GM21723 (cell line): ENCODE results near the gene SDK1.
"Not testable (repeated sequence)": the region's sequence is repeated elsewhere in the genome, so short reads cannot be mapped to it uniquely, and the experiment has no call there.

Experiments
- ATAC-seq: cut with Tn5 transposase; IDR thresholded peaks from one replicate; pipeline ENCODE4 v1.9.1; 2021; ENCODE audit warnings: mild to moderate bottlenecking, moderate library complexity; ENCODE audit not compliant: unreplicated experiment

The SDK1 gene

DNA sequence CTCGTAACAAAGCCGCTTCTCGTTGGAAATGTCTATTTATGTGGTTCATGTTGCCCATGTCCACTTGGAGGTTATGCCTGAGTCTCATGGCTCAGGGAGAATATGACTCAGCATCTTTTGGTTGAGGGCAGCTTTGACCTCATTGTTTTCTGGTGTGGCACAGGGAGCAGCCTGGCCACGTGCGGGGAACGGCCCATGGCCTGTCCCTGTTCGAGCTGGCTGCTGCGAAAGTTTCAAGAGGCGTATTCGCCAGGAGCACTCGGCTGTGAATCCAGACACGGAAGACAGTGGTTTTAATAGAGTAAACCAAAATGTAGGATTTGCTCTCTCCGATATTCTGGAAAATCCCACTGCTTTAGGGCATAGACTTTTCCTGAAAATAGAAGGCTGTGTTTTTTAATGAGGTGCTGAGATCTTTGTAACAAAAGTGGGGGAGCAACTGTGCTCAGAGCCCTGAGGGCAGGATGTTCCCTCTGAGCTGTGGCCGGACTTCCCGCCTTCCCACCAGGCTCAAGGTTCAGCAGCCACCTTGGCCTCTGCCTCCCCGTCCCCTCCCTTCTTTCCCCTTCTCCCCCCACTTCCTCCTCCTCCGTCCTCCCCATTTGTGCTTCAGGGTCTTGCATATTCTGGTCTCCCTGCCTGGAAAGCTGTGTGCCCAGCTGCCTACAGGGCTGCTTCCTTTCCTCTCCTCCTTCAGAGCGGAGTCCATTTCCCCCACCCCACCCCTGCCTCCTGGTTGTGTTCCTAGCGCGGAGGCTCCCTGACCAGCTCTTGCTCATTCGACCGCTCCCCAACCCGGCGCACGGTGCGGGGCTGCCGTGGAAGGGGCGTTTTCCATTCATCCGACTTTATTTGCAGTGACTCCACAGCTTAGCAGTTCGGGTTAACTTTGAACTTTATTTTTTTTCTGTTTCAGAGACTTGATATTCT lies 642.0 kb downstream of the SDK1 start:
- ATAC-seq, result no peak

- ATAC-seq, result no peak
Observed at GRCh38 chr7:3943779-3944520, 642.9 kb downstream of the SDK1 start.

GRCh38 chr7:3949242-3949640 lies 648.2 kb downstream of the SDK1 start:
- ATAC-seq, result no peak

GRCh38 chr7:3950249-3950648 lies 649.2 kb downstream of the SDK1 start:
- peak; percentile 88 for ATAC-seq

DNA sequence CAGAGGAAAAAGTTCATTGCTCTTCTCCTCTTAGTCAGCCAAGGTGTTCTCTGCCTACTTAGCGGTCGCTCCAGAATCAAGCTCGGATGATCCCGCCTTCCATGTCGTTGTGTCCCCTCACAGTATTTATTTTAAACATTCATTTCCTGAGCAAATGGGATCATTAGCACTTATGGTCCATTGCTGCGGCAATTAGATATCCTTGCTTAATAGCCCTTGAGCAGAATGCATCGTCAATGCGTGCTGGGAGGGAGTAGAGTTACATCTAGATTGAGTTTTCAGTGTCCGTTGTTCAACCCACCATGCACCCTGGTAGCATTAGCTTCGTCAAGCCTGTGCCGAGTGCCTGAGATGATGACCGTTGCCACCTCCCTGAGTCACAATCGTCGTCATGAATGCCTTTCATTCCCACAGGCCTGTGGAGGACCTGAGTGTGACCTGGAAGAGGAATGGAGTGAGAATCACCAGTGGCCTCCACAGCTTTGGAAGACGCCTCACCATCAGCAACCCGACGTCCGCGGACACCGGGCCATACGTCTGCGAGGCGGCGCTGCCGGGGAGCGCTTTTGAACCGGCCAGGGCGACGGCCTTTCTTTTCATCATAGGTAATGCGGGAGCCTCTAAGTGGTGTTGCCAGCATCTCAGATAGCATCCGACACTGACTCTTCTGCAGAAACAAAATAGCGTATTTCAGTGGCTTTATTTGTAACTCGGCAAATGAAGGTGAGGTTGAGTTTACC lies 650.4 kb downstream of the SDK1 start:
- ATAC-seq, result no peak

DNA sequence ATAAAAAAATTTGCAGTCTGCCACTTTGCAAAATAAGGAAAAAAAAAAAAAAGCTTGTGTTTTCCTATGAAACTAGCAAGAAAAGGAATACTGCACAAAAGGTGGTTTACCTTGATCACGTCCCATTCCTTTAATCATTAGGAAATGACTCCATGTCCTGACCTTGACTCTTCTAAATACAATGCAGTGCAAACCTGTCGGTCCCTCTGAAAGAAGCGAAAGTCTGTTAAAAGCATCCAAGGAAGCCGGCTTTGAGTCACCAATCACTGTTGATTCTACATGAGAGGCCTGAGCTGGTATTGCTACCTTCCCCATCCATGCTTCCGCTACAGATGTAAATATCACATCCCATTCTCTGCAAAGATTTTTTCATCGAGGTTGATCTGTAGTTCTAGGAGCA lies 652.1 kb downstream of the SDK1 start:
- ATAC-seq, result no peak

- no peak for ATAC-seq
Observed at GRCh38 chr7:3953946-3954345, 652.9 kb downstream of the SDK1 start.

- no peak for ATAC-seq
Observed at GRCh38 chr7:3955026-3955425, 654.0 kb downstream of the SDK1 start.

DNA sequence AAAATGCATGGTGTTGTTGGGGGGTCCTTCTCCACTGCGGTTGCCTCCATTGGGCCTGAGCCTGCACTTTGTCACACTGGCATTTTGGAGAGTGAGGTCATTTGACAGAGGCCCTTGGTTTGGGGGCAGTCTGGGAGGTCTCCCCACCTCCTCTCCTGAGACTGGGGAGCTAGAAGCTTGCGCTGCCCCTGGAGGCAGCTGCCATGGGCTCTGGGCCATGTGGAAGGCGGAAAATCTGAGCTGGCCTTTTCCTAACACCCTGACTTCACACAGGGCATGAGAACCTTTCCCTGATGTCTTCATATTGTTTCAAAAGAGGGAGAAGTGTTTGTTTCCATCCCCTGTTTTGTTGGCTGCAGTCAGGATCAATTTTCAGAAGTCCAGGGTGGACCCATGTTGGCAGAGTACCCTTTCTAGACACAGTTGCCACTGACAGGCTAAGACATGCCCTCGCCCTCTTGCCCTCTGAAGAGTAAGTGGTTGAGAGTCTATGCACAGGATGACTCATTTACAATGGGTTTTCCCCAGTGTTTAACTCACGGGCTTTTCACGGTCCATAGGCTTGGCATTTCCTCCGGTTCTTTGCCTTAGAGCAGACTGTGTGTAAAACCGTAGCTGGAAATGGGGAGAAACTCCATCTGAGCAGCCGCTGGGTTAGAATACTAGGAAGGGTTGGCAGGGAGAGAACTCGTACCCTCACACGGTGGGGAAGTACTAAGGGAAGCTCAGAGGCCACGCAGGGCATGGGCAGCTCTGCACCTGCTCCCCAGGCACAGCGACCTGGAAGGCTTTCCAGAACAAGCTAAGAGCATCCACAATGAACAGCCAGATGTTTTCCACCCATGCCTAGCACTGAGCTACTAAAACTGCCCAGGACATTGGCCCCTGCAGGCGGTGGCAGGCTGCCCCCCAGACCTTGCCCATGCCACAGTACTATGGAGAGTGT lies 655.0 kb downstream of the SDK1 start:
- ATAC-seq, result peak; percentile 77

GRCh38 chr7:3956949-3957348 lies 655.9 kb downstream of the SDK1 start:
- peak; percentile 64 for ATAC-seq

DNA sequence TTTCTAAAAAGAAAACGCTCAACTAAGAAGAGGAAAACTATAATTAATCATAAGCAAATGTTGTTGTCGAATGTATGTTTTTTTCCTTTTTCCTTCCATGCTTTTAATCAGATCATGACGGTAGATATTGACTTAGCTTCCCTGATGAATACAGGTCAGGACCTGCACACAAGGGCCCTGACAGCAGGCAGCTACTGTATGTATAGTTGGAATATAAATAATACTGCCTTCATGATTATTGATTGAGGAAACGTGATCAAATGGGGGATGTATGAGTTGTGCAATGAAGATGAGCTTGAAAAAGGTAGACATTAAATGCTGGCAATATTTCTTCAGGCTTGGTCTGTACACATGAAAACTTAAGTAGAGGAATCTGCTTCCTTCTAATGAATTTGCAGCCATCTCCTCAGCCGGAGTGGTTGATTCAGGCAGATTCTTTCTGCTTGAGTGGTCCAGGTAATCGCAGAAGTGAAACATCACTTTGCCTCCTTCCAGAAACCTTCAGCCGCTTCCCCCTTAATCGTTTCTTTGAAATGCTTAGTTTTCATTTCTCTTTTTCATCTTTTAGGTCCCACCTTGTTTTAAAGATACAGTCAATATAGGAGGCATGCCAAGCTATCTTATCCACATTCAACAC lies 656.5 kb downstream of the SDK1 start:
- peak; percentile 58 for ATAC-seq

GRCh38 chr7:3958109-3958483 lies 657.0 kb downstream of the SDK1 start:
- ATAC-seq, result no peak

GRCh38 chr7:3959364-3959763 lies 658.3 kb downstream of the SDK1 start:
- no peak for ATAC-seq

DNA sequence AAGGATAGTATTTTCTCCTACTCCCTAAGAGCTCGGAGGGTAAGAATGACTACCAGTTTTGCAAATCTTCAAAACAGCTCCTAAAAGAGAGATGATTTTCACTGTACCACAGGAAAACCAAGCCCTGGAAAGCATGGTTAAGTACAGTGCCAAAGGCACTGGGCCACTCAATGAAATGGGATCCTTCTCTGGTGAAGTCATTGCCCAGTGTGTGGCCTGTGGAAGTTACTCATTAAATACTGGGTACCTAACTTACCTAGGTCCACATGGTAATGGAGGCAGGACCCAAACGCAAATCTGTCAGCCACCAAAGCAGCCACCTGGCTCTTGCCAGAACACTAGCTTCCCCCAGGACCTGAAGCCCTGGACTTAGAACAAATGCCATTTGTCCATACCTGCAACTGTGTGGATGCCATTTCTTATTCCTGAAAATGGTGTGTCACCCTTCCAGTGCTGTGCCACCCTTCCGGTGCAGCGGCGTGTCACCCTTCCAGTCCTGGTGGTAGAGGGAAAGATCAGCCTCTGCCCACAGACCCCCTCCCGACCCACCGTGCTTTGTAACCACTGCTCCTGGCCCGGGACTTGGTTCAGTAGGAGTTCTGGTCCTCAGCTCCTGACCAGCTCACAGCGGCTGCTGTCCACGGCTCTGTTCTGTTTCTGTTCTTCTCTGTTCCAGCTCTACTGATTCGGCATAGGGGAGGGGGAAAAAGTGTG lies 659.2 kb downstream of the SDK1 start:
- no peak for ATAC-seq

GRCh38 chr7:3960942-3961341 lies 659.9 kb downstream of the SDK1 start:
- ATAC-seq, result no peak

DNA sequence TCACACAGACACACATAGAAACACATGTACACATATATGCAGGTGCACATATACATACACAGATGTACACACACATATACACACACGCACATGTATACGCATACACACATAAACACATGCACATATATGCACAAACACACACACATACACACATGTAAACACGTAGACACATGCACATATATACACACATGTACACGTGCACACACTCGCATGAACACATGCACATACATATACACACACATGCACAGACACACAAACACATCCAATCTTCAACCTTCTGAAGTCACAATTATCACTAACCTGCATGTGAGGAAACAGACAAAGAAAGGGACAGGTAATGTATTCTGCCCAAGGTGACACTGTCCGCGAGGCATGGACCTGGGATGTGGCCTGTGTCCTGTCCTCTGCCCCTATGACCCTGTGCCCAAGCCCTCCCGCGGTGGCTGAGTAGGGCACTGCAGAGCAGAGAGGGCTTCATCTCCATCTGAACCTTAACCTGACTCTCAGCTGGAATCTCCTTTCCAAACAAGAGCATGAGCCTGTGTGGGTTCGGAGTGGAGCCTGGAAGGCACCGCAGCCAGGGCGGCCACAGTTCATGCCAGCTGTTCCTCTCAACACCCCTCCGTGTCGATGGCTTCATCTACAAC lies 660.9 kb downstream of the SDK1 start:
- ATAC-seq, result no peak

DNA sequence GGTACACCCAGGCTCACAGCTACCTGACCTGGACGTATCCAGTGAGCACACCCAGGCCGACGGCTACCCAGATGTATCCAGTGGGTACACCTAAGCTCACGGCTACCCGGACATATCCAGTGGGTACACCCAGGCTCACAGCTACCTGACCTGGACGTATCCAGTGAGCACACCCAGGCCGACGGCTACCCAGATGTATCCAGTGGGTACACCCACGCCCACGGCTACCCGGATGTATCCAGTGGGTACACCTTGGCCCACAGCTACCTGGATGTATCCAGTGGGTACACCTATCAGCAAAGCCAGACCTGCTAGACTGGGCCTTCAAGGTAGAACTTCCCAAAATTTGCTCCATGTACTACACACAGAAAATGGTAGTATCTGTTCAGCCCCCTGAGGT lies 662.7 kb downstream of the SDK1 start:
- ATAC-seq, result not testable (repeated sequence)

DNA sequence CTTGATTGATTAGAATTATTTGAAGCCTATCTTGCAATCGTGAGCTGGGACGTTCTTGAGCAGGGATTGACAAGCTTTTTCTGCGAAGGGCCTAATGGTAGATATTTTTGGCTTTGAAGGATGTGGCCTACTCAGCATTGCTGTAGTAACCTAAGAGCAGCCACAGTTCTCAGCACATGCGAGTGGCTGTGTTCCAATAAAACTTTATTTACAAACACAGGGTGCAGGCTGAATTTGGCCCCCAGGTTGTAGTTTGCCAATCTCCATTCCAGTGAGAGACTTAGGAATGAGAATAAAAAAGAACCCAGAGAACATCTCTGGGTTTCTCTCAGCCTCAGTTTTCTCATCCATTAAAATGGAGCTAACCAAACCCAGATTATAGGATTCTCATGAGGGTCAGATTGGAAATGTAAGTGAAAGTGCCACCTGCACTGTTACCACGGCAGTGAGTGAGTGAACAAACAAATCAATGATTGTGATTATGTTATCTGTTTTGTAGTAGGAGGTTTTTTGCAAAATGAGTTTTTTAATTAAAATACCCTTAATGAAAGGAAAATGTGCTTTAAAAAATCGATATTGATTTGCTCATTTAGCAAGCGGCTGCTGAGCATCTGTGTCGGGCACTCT lies 664.0 kb downstream of the SDK1 start:
- ATAC-seq, result no peak
